AG08396 (cell line): ENCODE measurements around the gene GPC3.

Source experiments
- DNase-seq: peaks from one replicate; pipeline ENCODE4 v3.0.0; 2012; ENCODE audit warnings: low spot score, mixed read lengths

The GPC3 gene

DNA sequence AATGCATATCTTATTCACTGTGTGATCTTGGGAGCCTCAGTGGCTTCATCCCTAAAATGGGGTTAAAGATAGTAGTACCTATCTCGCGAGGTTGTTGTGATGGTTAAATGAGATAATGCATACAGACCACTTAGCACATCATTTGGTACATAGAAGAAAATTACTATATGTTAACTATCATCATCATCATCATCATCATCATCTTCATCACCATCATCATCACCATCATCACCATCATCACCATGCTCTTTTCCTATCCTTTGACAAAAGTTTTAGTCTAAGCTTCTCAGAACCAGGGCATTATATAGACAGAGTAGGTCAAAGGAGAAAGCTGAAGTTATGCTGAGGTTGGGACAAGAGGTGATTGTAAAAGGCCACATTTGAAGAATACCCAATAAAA lies 145.0 kb downstream of the GPC3 start:
- no peak for DNase-seq

DNA sequence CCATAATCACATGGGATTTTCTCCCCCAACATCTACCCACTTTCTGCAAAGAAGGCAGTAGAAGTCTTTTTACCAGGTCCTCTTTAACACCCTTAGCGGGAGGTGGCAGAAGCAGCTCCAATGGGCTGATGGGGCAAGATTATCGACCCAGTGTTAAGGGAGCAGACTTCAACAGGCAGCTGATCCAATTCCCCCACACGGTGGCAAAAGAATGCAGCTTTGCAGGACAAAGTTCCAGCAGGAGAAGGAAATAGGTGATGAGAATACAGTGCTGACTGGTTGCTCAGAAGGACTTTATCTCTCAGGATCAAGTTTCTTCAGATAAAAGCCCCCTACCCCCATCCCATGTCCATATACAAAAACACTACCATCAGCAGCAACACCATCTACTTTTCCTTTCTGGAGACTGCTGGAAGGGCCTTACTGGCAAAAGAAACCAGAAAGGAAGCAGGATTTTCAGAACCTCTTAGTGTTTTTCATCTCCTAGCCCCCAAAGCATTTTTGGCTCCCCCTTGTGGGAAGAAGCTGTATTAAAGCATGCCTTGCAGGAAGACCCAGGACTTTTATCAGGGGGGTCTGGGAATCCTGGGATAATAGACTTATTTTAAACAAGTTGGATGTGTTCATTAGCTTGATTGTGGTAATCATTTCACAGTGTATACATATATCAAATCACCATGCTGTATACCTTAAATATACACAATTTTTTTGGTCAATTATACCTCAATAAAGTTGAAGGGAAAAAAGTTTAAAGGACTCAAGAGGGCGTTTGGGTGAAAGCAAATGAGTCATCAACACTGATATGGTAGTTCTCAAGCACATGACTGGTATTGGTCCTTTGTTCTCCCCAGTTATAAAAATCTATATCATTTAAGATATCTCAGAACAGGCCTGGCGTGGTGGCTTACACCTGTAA lies 146.4 kb downstream of the GPC3 start:
- peak; percentile 40 for DNase-seq

DNA sequence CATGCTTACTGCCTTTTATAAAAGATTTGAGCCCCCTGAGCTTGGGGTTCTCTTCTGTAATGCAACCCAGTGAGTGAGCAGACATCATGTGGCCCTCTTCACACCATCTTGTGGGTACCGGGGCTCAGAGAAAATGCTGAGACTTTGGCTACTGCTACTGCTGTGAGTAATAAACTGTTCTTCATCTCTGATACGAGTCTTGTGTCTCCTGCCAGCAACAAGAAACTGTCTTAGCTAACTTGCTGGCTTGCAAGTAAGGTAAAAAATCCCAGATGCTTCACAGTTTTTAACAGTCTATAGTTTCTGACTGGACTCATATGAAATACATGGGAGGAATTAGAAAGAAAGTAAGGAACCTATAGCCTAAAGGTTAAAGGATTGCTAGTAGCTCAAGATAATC lies 148.3 kb downstream of the GPC3 start:
- no peak for DNase-seq

DNA sequence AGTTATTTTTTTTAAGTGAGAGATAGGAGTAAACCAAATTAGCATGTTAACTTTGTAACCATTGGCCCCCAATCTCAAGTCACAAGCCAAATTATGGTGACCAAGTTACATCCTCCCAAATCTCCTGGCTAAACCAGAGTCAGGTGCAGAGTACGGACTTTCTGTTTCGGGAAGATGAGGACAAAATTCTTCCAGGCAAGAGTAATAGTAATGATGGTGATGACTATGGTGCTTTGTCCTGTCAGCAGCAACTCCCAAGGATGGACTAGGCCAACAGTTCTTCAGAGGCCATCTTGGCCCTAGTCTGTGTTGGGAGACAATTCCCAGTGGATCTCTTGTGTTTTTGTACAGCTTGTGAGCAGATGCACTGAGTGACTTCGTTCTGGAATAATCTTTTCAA lies 148.8 kb downstream of the GPC3 start:
- no peak for DNase-seq

DNA sequence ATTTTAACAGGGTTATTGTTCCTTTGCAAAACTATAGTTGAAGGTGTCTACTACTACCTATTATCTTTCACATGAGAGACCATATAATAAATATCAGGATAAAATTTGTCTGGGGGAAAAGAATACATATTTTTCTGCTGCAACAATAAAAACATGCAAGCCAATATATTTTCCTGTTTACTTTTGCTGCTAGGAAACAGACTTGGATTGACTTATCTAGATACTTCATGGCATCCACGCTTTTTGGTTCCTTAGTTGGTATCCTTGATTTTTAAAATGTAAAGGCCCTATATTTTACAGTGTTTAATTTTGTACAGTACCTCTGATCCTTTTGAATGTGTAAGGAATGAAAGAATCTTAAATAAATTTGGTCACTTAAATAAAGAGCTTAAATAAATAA lies 150.6 kb downstream of the GPC3 start:
- DNase-seq = no peak

DNA sequence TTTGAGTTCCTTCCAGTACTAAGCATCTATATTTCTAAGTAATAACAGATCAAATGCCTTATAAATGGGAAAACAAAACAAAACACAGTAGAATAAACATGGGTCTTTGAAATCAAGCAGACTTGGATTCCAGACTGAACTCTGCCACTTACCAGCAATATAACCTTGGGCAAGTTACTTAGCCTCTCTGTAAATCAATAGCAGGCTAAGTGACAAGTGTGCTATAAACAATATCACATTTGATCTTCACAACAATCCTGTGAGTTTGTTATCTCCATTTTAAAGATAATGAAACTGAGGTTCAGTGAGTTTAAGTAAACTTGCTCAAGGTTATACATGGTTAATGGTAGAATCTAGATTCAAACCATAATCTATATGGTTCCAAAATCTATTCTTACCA lies 165.8 kb downstream of the GPC3 start:
- DNase-seq = no peak

DNA sequence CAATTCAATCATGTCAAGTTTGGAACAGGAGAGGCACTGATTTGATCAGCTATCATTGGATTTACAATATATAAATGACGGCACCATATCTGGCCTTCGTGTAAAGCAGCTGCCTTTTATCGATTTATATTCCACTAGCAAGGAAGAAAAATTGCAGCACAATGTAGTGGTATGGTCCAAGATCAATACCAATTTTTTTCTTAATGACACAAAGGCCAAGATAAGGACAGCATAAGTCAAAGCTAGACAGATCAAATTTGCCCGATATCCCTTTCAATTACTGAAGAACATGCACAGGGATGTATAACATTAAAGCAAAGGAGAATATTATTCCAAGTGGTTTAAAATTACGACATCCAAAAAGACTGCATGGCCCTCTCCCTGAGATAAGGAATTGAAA lies 167.4 kb downstream of the GPC3 start:
- DNase-seq = no peak

DNA sequence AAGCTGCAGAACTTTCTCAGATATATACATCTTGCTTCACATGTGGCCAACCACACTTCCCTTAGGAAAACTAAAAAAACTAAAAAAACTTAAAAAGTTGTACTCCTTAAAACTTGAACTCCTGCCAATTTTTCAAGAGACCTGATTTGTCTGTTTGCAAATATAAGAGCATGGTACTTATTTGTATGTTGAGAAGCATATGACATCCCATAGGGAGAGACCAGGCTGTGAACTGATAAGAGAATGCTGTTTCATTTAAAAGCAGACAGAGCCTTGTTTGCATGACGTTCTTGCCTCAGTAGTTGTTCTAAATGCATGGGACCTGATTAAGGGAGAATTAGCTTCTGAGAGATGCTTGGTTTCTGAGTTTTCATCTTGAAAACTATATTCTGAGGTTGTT lies 169.9 kb downstream of the GPC3 start:
- DNase-seq = no peak

DNA sequence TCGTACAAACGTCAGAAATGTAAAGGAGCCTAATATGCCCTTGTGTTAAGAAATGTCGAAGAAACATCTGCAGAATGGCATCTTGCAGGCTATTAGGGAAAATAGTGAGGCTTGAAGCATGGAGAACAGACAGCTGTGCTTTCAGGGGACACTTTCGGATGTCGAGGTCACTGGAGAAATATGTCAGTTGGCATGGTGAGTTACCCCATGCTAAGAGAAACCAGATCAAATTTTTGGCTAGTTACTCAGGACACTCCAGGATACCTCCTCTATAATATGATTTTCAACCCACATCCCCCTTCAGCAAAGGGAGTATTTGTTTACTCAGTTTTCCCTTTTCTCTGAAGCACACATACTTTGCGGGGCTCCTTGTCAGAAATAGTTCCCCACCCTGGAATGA lies 171.4 kb downstream of the GPC3 start:
- no peak for DNase-seq

DNA sequence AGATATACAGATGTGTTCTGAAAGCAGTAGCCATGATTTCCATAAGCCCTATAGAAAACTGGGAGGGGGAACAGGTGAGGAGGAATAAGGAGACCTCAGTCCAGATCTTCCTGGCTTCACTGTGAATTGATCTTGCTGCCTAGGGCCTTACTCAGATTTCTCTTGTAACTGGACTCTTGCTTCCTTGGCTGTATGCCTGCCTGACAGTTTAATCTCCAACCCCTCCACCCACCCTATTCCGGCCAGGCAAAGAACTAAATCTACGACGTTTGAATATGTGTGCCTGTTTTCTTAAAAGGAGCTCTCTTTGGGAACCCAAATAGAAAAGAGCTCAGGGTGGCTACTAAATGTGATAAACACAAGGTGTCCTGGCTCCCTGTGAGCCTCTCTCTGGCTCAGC lies 173.0 kb downstream of the GPC3 start:
- DNase-seq = no peak

DNA sequence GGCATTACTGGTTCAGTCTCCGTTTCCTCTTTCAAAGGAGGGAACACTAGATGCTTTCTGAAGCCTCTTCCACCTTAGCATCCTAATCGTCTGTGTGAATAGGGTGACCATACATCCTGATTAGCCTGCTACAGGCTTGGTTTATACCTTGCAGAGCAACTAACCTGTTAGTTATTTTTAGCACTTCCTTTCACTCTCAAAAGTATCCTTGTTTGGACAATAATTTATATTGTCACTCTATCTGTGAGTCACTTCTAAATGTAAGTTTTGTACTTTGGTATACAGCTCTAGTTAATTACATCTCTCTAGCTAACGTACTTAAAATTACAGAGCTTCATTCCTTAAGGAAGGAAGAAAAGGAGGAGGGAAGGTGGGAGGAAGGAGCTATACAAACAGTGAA lies 174.5 kb downstream of the GPC3 start:
- no peak for DNase-seq

DNA sequence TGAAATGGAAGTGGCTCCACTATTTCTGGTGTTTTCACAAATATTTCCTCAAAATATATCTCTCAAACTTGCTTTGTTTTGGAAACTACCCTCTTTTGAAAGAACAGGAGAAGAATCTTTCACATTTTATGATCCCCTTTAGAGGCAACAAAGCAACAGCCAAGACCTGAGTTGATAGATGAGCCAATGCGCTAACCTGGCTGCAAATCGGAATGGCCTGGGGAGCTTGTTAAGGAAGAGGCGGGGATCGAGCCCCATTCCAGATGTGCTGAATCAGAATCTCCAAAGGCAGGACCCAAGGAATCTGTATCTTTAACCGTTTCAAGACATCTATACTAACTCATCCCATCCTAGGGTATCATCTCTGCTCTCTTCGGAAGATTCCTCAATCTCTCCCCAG lies 181.3 kb downstream of the GPC3 start:
- DNase-seq = no peak

DNA sequence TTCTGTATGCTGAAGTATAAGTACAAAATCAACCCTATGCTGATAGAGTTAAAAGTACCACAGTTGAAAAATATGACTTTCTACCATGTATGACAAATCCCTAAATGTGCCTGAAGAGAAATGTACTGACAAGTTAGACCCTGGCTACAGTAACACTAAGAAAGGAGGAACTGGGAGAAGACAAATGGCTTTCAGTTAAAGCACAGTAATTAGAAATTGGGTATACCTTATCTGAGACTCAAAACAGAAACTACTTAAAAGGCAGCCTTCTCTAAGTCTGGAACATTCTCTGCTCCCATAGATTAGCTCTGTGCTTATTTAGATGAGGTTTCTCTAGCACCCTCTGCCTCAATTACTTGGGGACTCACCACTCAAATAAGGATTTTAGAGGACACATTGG lies 189.1 kb downstream of the GPC3 start:
- no peak for DNase-seq

DNA sequence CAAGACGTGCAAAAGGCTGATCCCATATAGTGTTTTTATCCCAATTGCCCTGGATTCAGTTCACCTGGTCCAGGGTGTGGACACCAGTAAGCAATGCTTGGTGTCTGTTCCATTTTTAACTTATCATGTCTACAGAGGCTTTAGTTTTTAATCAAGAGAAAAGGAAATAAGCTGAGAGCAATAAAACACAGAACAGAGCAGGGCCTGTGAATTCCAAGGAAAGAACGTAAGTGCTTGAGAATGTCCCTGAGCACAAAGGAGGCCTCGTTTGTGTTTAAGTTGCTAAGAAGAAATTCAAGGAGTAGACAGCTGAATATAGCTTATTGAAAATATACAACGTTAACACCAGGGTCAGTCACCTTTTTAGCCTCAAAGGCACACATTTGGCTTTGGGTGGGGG lies 191.3 kb downstream of the GPC3 start:
- DNase-seq = no peak

DNA sequence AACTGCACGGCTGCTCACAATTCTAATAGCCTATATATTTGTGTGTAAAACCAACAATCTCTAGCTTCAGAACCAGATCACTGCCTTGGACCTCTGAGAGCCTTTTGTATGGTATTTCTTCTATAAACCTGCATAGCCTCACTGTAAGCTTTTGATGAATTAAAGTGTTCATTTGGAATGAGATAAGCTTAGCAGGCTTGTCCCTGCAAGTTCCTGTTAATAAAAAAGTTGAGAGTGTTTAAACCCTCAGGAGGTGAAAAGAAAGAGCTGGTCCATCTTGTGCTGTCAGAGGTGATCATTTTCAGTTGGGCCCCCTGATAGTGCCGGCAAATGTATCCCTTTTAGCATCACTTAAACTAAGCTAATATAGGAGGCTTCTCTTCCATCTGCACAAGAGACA lies 191.8 kb downstream of the GPC3 start:
- DNase-seq = no peak

DNA sequence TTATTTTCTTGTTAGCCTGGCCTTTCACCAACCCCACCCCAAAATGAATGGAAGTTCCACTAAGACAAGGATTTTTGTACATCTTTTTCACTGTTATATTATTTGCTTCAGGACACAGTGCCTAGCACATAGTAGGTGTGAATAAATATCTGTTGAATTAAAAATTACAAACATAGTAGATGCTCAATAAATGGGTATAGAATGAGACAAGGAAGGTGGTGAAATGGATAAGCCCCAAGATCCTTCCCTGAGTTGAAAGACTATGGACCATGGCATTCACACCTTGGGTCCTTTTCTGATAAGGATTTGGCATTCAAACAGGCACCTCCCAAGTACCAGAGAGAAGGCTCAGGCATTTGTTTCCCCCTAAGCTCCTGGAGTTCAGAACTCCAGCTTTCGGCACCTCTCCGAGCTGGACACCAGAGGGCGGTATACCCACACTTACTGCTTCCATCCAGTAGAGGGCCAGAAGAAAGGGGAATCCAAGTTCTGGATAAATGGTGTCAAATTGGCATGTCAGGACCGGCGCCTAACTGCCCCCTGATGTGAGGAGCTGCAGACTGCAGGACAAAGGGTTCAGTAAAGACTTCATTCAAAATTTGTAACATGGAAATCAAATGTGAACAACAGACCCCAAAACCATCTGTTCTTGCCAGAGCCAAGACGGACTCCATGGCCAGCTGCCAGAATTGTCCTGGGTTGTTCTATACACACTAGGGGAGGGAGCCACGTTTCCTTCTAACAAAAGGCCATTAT lies 193.0 kb downstream of the GPC3 start:
- peak; percentile 75 for DNase-seq

DNA sequence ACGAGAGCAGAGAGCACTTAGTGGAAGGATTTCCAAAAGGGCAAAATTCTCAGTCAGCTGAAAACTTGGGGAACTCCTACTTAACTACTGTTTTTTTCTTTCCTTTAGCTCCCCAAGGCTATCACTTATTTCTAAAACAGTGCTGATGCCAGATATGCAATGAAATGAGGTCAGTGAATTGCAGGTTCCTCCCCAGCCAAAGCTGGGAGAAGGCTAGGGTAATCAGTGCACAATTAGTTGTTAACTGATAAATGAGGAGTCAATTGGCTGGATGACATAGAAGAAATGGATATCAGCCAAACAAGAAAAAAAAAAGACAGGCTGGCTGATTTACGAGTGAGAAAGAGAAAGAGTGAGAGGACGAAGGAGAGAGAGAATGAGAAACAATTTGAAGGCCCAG lies 195.6 kb downstream of the GPC3 start:
- no peak for DNase-seq

DNA sequence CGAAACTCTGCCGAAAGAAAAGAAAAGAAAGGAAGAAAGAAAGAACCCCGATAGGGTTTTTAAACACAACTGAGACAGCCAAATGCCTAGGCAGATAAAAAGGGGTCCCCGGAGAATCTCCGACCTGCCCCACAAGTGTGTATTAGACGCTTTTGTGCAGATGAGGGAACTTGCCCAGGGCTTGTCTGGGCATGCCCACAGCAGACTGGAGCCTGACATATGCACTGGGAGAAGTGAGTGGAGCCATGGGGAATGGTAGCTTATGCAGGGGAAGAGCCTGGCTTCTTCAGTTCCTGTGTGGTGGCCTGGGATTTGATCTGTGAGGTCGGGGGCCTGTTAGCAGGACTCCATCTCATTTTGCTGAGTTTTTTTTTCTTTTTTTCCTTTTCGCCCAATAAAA lies 199.0 kb downstream of the GPC3 start:
- DNase-seq = no peak

DNA sequence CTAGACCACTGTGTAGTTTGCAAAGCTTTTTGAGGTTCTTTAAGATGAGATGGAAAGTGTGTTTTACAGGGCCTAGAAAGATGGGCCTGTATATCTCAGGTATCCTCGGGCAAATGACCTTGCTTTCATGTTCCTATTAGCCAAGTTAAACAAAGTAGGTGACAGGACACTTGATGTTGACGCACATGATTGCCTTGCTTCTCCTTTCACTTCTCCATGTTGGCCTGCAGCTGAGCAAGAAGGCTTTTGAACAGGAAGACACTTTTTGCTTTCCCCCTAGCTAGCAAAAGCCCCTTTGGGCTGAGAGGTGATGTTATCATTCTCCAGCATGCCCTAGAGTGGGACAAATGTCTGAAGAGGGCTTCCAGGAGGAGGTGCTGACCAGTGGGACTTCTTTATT lies 202.1 kb downstream of the GPC3 start:
- no peak for DNase-seq

DNA sequence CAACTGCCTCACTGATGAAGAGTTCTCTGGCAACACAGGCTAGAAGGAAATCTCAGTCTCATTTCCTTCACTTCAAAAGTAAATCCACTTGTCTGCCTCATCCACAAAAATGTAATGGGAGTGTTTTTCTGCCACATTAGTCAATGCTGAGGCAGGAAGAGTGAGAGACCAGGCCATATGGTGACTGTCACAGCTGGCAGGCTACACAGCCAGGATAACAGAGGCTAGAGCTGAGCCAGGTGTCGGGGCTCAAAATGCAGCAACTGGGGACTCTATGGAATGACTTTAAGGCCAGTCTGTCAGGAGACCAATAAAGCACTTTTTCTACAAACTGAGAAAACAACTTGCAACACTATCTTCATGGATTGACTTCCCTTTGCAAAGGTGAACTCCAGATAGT lies 204.2 kb downstream of the GPC3 start:
- no peak for DNase-seq

DNA sequence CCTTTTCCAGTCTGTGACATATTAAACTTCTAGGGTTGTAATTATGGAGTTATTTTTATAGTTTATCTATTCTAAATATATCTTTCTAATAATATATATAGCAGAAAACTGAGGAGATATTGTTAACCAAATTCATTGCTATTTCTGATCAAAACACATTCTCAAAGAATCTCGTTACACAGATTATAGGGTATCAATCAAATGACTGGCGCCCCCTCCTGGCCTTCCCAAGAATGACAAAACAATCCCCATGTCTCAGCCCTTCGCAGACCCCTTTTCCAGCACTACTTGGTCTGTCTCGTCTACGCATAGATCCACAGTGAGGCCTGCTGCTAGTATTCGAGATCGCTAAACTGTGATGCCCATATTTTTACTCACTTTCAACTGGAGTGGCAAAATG lies 209.3 kb downstream of the GPC3 start:
- no peak for DNase-seq

DNA sequence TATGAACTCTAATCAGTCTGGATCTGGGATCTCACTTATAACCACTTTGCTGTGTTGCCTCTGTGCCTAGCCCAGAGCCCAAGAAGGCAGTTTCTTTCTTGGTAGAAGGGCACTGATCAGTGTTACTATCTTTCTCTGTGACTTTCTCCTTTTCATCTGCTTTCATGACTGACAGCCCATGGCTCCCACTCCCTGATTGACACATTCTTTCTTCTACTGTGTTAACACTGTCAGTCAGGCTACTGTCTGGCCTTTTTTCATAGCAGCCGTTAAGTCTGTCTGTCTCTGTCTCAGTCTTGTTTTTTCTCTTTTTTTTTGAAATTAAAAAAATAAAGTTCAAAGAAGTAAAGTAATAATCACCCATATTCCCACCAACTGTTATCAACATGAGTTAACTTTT lies 210.6 kb downstream of the GPC3 start:
- DNase-seq = no peak

DNA sequence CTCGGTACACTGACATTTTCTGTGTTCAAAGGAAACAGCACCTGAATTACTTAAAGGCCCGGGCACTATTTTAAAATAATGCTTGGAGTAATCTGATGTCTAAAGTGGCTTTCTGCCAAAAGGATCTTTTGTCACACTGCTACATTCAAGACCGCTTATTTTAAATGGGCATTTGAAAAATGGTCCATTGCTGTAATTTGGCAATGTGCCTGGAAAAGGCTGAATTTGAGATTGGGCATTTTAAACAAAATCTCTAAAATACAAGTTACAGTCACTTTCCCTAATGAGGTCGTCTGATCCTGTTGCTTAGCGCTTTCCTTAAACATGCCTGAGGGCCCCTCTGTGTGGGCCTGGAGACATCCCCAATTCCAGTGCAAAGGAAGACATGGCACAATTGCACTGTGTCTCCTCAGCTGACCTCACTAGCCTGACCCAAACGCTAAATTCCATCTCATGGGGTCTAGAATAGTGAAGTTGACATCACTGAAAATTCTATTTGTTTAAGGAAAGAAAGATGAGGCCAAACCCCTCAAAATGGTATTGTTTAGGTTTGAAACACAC lies 214.2 kb downstream of the GPC3 start:
- no peak for DNase-seq
